ENCODE measurements around the gene DOCK4. TPM values are rescaled to one million over a fixed set of nuclear protein-coding genes. Genes with fewer than 3 reads are reported as not detected.
"Not testable (repeated sequence)": the region's sequence is repeated elsewhere in the genome, so short reads cannot be mapped to it uniquely, and the experiment has no call there.

The DOCK4 gene
- total RNA-seq, 1 experiment from 2014 or later = 3.4 TPM

GRCh38 chr7:112129655-112130323, 76.4 kb downstream of the DOCK4 start:
- H3K9me3 Mint-ChIP-seq (ENCODE audit: low read depth, unreplicated experiment) = no peaks in the 10 kb centered on the region
- no peak overlapping the region for H3K27ac Mint-ChIP-seq (ENCODE audit: unreplicated experiment)
- intact Hi-C loops (cut with micrococcal nuclease; ENCODE audit: unreplicated experiment) = no loop called here
- H3K27me3 Mint-ChIP-seq (ENCODE audit: unreplicated experiment) = no peaks in the 10 kb centered on the region
- no peaks in the 10 kb centered on the region for H3K4me1 Mint-ChIP-seq (ENCODE audit: low read depth, unreplicated experiment)
- CTCF ChIA-PET = no interaction called here
- no peak for TF ChIP-seq CTCF (IDR thresholded peaks at IDR 0.05; ENCODE audit: unreplicated experiment)
- no peaks in the 10 kb centered on the region for H3K36me3 Mint-ChIP-seq (ENCODE audit: insufficient read depth, unreplicated experiment)
- H3K4me3 Mint-ChIP-seq (ENCODE audit: low read depth, unreplicated experiment) = no peak overlapping the region
- BruUV-seq (replicated peaks) = no TSS peak
- DNase-seq = no peak

GRCh38 chr7:112128461-112129425, 77.5 kb downstream of the DOCK4 start:
- DNase-seq; H3K4me3 Mint-ChIP-seq (ENCODE audit: low read depth, unreplicated experiment); BruUV-seq (replicated peaks); H3K4me1 Mint-ChIP-seq (ENCODE audit: low read depth, unreplicated experiment); H3K27me3 Mint-ChIP-seq (ENCODE audit: unreplicated experiment); H3K27ac Mint-ChIP-seq (ENCODE audit: unreplicated experiment); intact Hi-C loops (cut with micrococcal nuclease; ENCODE audit: unreplicated experiment); H3K36me3 Mint-ChIP-seq (ENCODE audit: insufficient read depth, unreplicated experiment); H3K9me3 Mint-ChIP-seq (ENCODE audit: low read depth, unreplicated experiment): not testable (repeated sequence)
- CTCF ChIA-PET = interaction anchor here (0.5 to 0.6 kb wide), 3 partner anchors 15 to 219 kb away, joined by 3 to 5 read pairs (median 4); no protein-coding TSS in a partner anchor

- intact Hi-C loops (cut with micrococcal nuclease; ENCODE audit: unreplicated experiment); H3K9me3 Mint-ChIP-seq (ENCODE audit: low read depth, unreplicated experiment); H3K36me3 Mint-ChIP-seq (ENCODE audit: insufficient read depth, unreplicated experiment); H3K27me3 Mint-ChIP-seq (ENCODE audit: unreplicated experiment); H3K4me1 Mint-ChIP-seq (ENCODE audit: low read depth, unreplicated experiment); DNase-seq; BruUV-seq (replicated peaks); H3K4me3 Mint-ChIP-seq (ENCODE audit: low read depth, unreplicated experiment); H3K27ac Mint-ChIP-seq (ENCODE audit: unreplicated experiment): not testable (repeated sequence)
- CTCF ChIA-PET = interaction anchor here (0.6 kb wide), 1 partner anchor 85 kb away, joined by 3 read pairs; no protein-coding TSS in a partner anchor
Measured at GRCh38 chr7:112128041-112128440, 78.2 kb downstream of the DOCK4 start.

- no peak overlapping the region for H3K27ac Mint-ChIP-seq (ENCODE audit: unreplicated experiment)
- H3K36me3 Mint-ChIP-seq (ENCODE audit: insufficient read depth, unreplicated experiment) = no peaks in the 10 kb centered on the region
- BruUV-seq (replicated peaks) = no TSS peak
- no peak for DNase-seq
- no peaks in the 10 kb centered on the region for H3K9me3 Mint-ChIP-seq (ENCODE audit: low read depth, unreplicated experiment)
- no peaks in the 10 kb centered on the region for H3K4me1 Mint-ChIP-seq (ENCODE audit: low read depth, unreplicated experiment)
- no peak overlapping the region for H3K4me3 Mint-ChIP-seq (ENCODE audit: low read depth, unreplicated experiment)
- CTCF ChIA-PET = no interaction called here
- intact Hi-C loops (cut with micrococcal nuclease; ENCODE audit: unreplicated experiment) = no loop called here
- H3K27me3 Mint-ChIP-seq (ENCODE audit: unreplicated experiment) = no peaks in the 10 kb centered on the region
- TF ChIP-seq CTCF (IDR thresholded peaks at IDR 0.05; ENCODE audit: unreplicated experiment) = no peak
Measured at GRCh38 chr7:112125250-112125649, 80.9 kb downstream of the DOCK4 start.

GRCh38 chr7:112124061-112124766, 82.0 kb downstream of the DOCK4 start:
- Mint-ChIP-seq H3K27ac (ENCODE audit: unreplicated experiment) (no peak overlapping the region), H3K9me3 (ENCODE audit: low read depth, unreplicated experiment) (no peaks in the 10 kb centered on the region), H3K27me3 (ENCODE audit: unreplicated experiment) (no peaks in the 10 kb centered on the region), H3K36me3 (ENCODE audit: insufficient read depth, unreplicated experiment) (no peaks in the 10 kb centered on the region), H3K4me1 (ENCODE audit: low read depth, unreplicated experiment) (no peaks in the 10 kb centered on the region), H3K4me3 (ENCODE audit: low read depth, unreplicated experiment) (no peak overlapping the region)
- DNase-seq = no peak
- CTCF ChIA-PET = no interaction called here
- intact Hi-C loops (cut with micrococcal nuclease; ENCODE audit: unreplicated experiment) = no loop called here
- no TSS peak for BruUV-seq (replicated peaks)
- TF ChIP-seq CTCF (IDR thresholded peaks at IDR 0.05; ENCODE audit: unreplicated experiment) = no peak

Measured in Calu3 (cell line).